Panc1 (cell line): ENCODE measurements around the gene PCDHB10.
A peak's percentile ranks its signal among the peaks of the same experiment; 100 is the strongest.

ENCODE experiments used
- POLR2AphosphoS5 ChIP-seq: IDR thresholded peaks from 2 replicates; pipeline ENCODE4 v1.6.1; 2012; ENCODE audit warnings: mild to moderate bottlenecking, low read depth, low read length, moderate library complexity
- REST ChIP-seq, 2 experiments: IDR thresholded peaks; 2 replicates each; pipeline ENCODE4 v1.6.1; 2011 to 2012; ENCODE audit warnings: low read depth in 2 of 2, control low read depth in 1 of 2, low read length in 1 of 2, mild to moderate bottlenecking in 1 of 2, moderate library complexity in 1 of 2; ENCODE audit not compliant: insufficient read depth in 1 of 2
- TF ChIP-seq, protein P1 (sequence below): fragments of 450-650 bp; IDR thresholded peaks from 2 replicates; pipeline ENCODE4 v1.5.1; 2017; ENCODE audit warnings: mild to moderate bottlenecking

- TF ChIP-seq, protein P1, sequence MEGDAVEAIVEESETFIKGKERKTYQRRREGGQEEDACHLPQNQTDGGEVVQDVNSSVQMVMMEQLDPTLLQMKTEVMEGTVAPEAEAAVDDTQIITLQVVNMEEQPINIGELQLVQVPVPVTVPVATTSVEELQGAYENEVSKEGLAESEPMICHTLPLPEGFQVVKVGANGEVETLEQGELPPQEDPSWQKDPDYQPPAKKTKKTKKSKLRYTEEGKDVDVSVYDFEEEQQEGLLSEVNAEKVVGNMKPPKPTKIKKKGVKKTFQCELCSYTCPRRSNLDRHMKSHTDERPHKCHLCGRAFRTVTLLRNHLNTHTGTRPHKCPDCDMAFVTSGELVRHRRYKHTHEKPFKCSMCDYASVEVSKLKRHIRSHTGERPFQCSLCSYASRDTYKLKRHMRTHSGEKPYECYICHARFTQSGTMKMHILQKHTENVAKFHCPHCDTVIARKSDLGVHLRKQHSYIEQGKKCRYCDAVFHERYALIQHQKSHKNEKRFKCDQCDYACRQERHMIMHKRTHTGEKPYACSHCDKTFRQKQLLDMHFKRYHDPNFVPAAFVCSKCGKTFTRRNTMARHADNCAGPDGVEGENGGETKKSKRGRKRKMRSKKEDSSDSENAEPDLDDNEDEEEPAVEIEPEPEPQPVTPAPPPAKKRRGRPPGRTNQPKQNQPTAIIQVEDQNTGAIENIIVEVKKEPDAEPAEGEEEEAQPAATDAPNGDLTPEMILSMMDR = peak; percentile 73
- TF ChIP-seq POLR2AphosphoS5 (no peak), REST (IDR thresholded peaks at IDR 0.05; ENCODE audit: insufficient read depth in 1 of 2, low read depth in 2 of 2, low read length in 1 of 2) (no peak)
These were observed 19.6 kb upstream of the PCDHB10 start, which contains the start of gene PCDHB7 for GRCh38 chr5:141172381-141173204.
